GM21390 (cell line): ENCODE measurements around the gene CNPY1.
"Not testable (repeated sequence)": the region's sequence is repeated elsewhere in the genome, so short reads cannot be mapped to it uniquely, and the experiment has no call there.

Experiments
- ATAC-seq: cut with Tn5 transposase; IDR thresholded peaks from one replicate; pipeline ENCODE4 v1.9.1; 2021; ENCODE audit not compliant: unreplicated experiment

The CNPY1 gene

GRCh38 chr7:155546449-155546848 lies at the start of gene CNPY1:
Gene CNPY1 (minus strand): TSS chr7:155546559. CDS start chr7:155545929, 630 bp downstream.
- not testable (repeated sequence) for ATAC-seq

- no peak for ATAC-seq
Observed at GRCh38 chr7:155594961-155595366, 48.6 kb upstream of the CNPY1 start.

GRCh38 chr7:155594163-155594732 lies 47.9 kb upstream of the CNPY1 start:
- no peak for ATAC-seq

- no peak for ATAC-seq
Observed at GRCh38 chr7:155593461-155594162, 47.3 kb upstream of the CNPY1 start.

GRCh38 chr7:155591055-155591775 lies 44.9 kb upstream of the CNPY1 start:
- ATAC-seq = no peak

GRCh38 chr7:155590215-155591018 lies 44.1 kb upstream of the CNPY1 start:
- ATAC-seq = no peak

- ATAC-seq = no peak
Observed at GRCh38 chr7:155589001-155589980, 42.9 kb upstream of the CNPY1 start.

- no peak for ATAC-seq
Observed at GRCh38 chr7:155588468-155588998, 42.2 kb upstream of the CNPY1 start.

- ATAC-seq = no peak
Observed at GRCh38 chr7:155587486-155587885, 41.1 kb upstream of the CNPY1 start.

- ATAC-seq = no peak
Observed at GRCh38 chr7:155586843-155587440, 40.6 kb upstream of the CNPY1 start.

GRCh38 chr7:155585951-155586350 lies 39.6 kb upstream of the CNPY1 start:
- ATAC-seq = no peak

- no peak for ATAC-seq
Observed at GRCh38 chr7:155585532-155585895, 39.2 kb upstream of the CNPY1 start.

- ATAC-seq = no peak
Observed at GRCh38 chr7:155584763-155585531, 38.6 kb upstream of the CNPY1 start.

GRCh38 chr7:155584261-155584660 lies 37.9 kb upstream of the CNPY1 start:
- ATAC-seq = no peak

- ATAC-seq = no peak
Observed at GRCh38 chr7:155583636-155584035, 37.3 kb upstream of the CNPY1 start.

- ATAC-seq = no peak
Observed at GRCh38 chr7:155581954-155582353, 35.6 kb upstream of the CNPY1 start.

- no peak for ATAC-seq
Observed at GRCh38 chr7:155581107-155581830, 34.9 kb upstream of the CNPY1 start.

- no peak for ATAC-seq
Observed at GRCh38 chr7:155580367-155580766, 34.0 kb upstream of the CNPY1 start.
